AML-193 (cell line): ENCODE results near the gene SRGAP2B.
"Not testable (repeated sequence)": the region's sequence is repeated elsewhere in the genome, so short reads cannot be mapped to it uniquely, and the experiment has no call there.

ENCODE experiments used
- DNase-seq, 2 experiments: peaks; one replicate each; lab custom pipeline; 2025; lab: John Stamatoyannopoulos, UW

SRGAP2B gene

GRCh38 chr1:145041519-145041918 is 53.6 kb downstream of the SRGAP2B start:
- not testable (repeated sequence) for DNase-seq

GRCh38 chr1:145036019-145036418 is 59.1 kb downstream of the SRGAP2B start:
- DNase-seq, result not testable (repeated sequence)

- not testable (repeated sequence) for DNase-seq
These were observed 61.6 kb downstream of the SRGAP2B start for GRCh38 chr1:145033523-145033922.

GRCh38 chr1:145027251-145027650 is 67.9 kb downstream of the SRGAP2B start:
- not testable (repeated sequence) for DNase-seq

GRCh38 chr1:145025286-145025685 is 69.8 kb downstream of the SRGAP2B start:
- DNase-seq, result not testable (repeated sequence)

GRCh38 chr1:145022259-145022658 is 72.9 kb downstream of the SRGAP2B start:
- DNase-seq, result not testable (repeated sequence)

- not testable (repeated sequence) for DNase-seq
These were observed 73.4 kb downstream of the SRGAP2B start for GRCh38 chr1:145021749-145022148.

GRCh38 chr1:145019709-145020108 is 75.4 kb downstream of the SRGAP2B start:
- not testable (repeated sequence) for DNase-seq

GRCh38 chr1:145017725-145018124 is 77.4 kb downstream of the SRGAP2B start:
- not testable (repeated sequence) for DNase-seq

- not testable (repeated sequence) for DNase-seq
These were observed 78.7 kb downstream of the SRGAP2B start for GRCh38 chr1:145016492-145016862.

- DNase-seq, result not testable (repeated sequence)
These were observed 79.2 kb downstream of the SRGAP2B start for GRCh38 chr1:145015744-145016491.

GRCh38 chr1:145013353-145013752 is 81.8 kb downstream of the SRGAP2B start:
- not testable (repeated sequence) for DNase-seq

- not testable (repeated sequence) for DNase-seq
These were observed 83.3 kb downstream of the SRGAP2B start for GRCh38 chr1:145011811-145012210.

- DNase-seq, result not testable (repeated sequence)
These were observed 84.5 kb downstream of the SRGAP2B start for GRCh38 chr1:145010580-145010979.

GRCh38 chr1:145009928-145010327 is 85.2 kb downstream of the SRGAP2B start:
- DNase-seq, result not testable (repeated sequence)

GRCh38 chr1:145008388-145008787 is 86.7 kb downstream of the SRGAP2B start:
- not testable (repeated sequence) for DNase-seq

GRCh38 chr1:145005142-145005541 is 90.0 kb downstream of the SRGAP2B start:
- DNase-seq, result not testable (repeated sequence)

GRCh38 chr1:145001381-145001780 is 93.7 kb downstream of the SRGAP2B start:
- DNase-seq, result not testable (repeated sequence)

GRCh38 chr1:145000743-145001326 is 94.3 kb downstream of the SRGAP2B start:
- DNase-seq, result not testable (repeated sequence)

- not testable (repeated sequence) for DNase-seq
These were observed 94.9 kb downstream of the SRGAP2B start for GRCh38 chr1:145000074-145000742.

- DNase-seq, result not testable (repeated sequence)
These were observed 96.2 kb downstream of the SRGAP2B start for GRCh38 chr1:144998981-144999273.

GRCh38 chr1:144998134-144998980 is 96.8 kb downstream of the SRGAP2B start:
- not testable (repeated sequence) for DNase-seq
